Left lung (tissue), 10 donors: ENCODE results near the gene PTPRN2. TPM values are rescaled to one million over a fixed set of nuclear protein-coding genes. Genes with fewer than 3 reads are reported as not detected.
"Not testable (repeated sequence)": the region's sequence is repeated elsewhere in the genome, so short reads cannot be mapped to it uniquely, and the experiment has no call there.

Experiments
- ATAC-seq: fragments of 200-7000 bp; cut with Tn5 transposase; one replicate; pipeline ENCODE4 v1.9.1; 2020; ENCODE audit warnings: moderate library complexity
- DNase-seq, 4 donors: peaks; one replicate each; pipeline ENCODE4 v3.0.0-alpha.2; 2013 to 2020
- H3K27ac ChIP-seq, 2 donors: fragments of 200-600 bp; sonication (generic) in 1 of 2; one replicate each; pipeline versions ENCODE4 v1.5.0 to v1.8.0; 2020 to 2021
- H3K27me3 ChIP-seq, 2 donors: fragments of 200-600 bp; sonication (generic) in 1 of 2; one replicate each; pipeline versions ENCODE4 v1.5.0 to v1.8.0; 2020 to 2021
- H3K36me3 ChIP-seq, 2 donors: fragments of 200-600 bp; sonication (generic) in 1 of 2; one replicate each; pipeline versions ENCODE4 v1.5.0 to v1.8.0; 2020 to 2021
- H3K4me1 ChIP-seq, 2 donors: fragments of 200-600 bp; one replicate each; pipeline ENCODE4 v1.8.0; 2021
- H3K4me3 ChIP-seq, 2 donors: fragments of 200-600 bp; sonication (generic) in 1 of 2; one replicate each; pipeline versions ENCODE4 v1.5.0 to v1.8.0; 2020 to 2021; ENCODE audit warnings: mild to moderate bottlenecking in 1 of 2
- H3K9me3 ChIP-seq, 2 donors: fragments of 200-600 bp; sonication (generic) in 1 of 2; one replicate each; pipeline versions ENCODE4 v1.5.0 to v1.8.0; 2020 to 2021
- intact Hi-C, 2 donors: fragments of 100-400 bp; cut with DNase I; formaldehyde crosslinking; loops; one replicate each; pipeline versions ENCODE4 v1.11.2 to v1.14.2; 2022
- polyA plus RNA-seq, 6 donors: library from polyadenylated mRNA; unstranded; fragments of 120-200 nt; gene quantifications; one replicate each; pipeline ENCODE4 v1.2.1, GENCODE V29; 2013; ENCODE audit not compliant: insufficient read length in 6 of 6
- total RNA-seq, 2 donors: library from RNA; stranded (reverse); fragmentation: NEBNext Ultra II Directional; extraction: Animal tissue kit (Norgen Biotek cat#: 25700); gene quantifications; one replicate each; pipeline ENCODE4 v1.2.1, GENCODE V29; 2021
- TF ChIP-seq, protein P1 (sequence below), 2 donors: fragments of 200-600 bp; sonication (generic) in 1 of 2; IDR thresholded peaks; one replicate each; pipeline versions ENCODE4 v1.5.0 to v1.8.0; 2021; ENCODE audit warnings: antibody characterized with exemption in 2 of 2
- donor health status: DM: no; HTN: yes; CAD: no.
- donor health status: DM: no; HTN: no; CAD: no.

PTPRN2 gene
- total and polyA plus RNA-seq, 8 donors: 4.0 to 7.8 (median 6.8) TPM

DNA sequence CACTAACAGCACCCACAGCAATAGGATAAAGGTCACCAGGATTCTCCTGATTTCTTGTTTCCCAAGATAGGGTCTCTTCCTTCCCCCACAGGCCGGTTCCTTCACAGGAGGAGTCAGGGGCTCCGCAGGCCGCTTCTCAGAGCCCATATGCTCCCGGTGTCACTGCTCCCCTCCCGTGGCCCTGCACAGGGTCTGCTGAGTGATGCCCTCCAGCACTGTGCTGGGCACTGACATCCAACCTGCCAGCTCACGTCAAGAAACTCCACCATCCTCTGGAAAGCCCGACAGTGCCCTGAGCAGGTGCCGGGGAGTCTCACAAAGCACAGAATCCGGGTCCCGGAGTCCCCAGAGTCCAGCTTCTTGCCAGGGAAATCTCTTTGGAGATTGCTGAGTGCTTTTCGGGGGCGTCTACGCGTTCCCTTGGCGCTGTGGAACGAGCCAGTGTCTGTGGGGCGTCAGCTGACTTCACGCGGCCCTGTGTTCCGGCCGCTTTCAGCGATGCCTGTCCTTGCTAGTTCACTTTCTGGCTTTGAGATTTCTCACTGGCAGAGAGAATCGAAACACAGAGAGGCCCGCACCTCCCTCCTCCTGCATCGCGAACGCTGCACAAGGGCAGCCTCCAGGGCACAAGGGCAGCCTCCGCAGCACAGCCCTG, 683.3 kb downstream of the PTPRN2 start:
- Histone ChIP-seq H3K27me3 (peaks cover 0 to 10% of the 10 kb centered on the region in 2 donors), H3K4me3 (no peak overlapping the region), H3K9me3 (no peaks in the 10 kb centered on the region), H3K4me1 (no peaks in the 10 kb centered on the region), H3K36me3 (no peaks in the 10 kb centered on the region), H3K27ac (no peak overlapping the region)
- intact Hi-C loops: no loop called here
- TF ChIP-seq, protein P1, sequence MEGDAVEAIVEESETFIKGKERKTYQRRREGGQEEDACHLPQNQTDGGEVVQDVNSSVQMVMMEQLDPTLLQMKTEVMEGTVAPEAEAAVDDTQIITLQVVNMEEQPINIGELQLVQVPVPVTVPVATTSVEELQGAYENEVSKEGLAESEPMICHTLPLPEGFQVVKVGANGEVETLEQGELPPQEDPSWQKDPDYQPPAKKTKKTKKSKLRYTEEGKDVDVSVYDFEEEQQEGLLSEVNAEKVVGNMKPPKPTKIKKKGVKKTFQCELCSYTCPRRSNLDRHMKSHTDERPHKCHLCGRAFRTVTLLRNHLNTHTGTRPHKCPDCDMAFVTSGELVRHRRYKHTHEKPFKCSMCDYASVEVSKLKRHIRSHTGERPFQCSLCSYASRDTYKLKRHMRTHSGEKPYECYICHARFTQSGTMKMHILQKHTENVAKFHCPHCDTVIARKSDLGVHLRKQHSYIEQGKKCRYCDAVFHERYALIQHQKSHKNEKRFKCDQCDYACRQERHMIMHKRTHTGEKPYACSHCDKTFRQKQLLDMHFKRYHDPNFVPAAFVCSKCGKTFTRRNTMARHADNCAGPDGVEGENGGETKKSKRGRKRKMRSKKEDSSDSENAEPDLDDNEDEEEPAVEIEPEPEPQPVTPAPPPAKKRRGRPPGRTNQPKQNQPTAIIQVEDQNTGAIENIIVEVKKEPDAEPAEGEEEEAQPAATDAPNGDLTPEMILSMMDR (IDR thresholded peaks at IDR 0.05): no peak
- ATAC-seq (no peak), DNase-seq (peak in 1 of 4 donors; percentile 64)

DNA sequence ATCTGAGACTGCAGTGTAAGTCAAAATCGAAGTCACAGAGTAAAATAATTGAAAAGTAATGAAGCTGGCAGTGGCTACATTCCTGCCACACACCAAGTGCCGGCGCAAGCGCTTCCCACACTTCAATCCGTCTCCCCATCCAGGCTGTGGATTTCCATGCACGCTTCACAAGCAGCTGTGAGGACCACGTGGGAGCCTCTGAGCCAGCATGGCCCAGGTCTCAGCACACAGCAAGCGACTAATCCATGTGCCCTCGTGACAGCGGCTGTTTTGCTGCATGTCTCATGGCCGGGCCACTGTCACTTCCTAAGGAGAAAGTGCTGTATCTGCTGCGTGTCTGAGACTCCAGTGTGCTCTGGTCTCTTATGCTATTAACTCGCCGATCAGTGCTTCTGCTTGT, 683.9 kb downstream of the PTPRN2 start:
- H3K27ac ChIP-seq: no peak overlapping the region
- peaks cover 0 to 10% of the 10 kb centered on the region in 2 donors for H3K27me3 ChIP-seq
- H3K9me3 ChIP-seq: no peaks in the 10 kb centered on the region
- ATAC-seq: no peak
- intact Hi-C loops: no loop called here
- H3K4me1 ChIP-seq: no peaks in the 10 kb centered on the region
- DNase-seq: peak in 2 of 4 donors; percentile 15 to 43
- TF ChIP-seq, protein P1 (IDR thresholded peaks at IDR 0.05): no peak
- no peaks in the 10 kb centered on the region for H3K36me3 ChIP-seq
- no peak overlapping the region for H3K4me3 ChIP-seq

DNA sequence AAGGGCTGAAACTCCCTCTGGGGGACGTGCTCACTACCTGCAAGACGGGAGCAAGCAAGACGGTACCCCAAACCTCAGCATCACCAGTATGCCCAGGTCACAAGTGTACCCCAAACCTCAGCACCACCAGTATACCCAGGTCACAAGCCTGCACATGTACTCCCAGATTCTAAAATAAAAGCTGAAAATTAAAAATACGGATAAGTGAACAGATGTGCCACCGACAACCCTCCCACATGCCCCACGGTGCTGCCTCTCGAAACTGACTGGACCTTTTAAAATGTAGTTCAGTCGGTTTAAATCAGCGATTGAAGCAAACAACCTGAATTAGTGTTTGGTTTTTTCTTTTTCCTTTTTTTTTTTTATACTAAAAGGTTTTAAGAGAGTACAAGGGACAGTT, 684.3 kb downstream of the PTPRN2 start:
- intact Hi-C loops: no loop called here
- no peaks in the 10 kb centered on the region for H3K36me3 ChIP-seq
- no peaks in the 10 kb centered on the region for H3K4me1 ChIP-seq
- TF ChIP-seq, protein P1 (IDR thresholded peaks at IDR 0.05): no peak
- H3K9me3 ChIP-seq: no peaks in the 10 kb centered on the region
- no peak for ATAC-seq
- no peak overlapping the region for H3K4me3 ChIP-seq
- H3K27ac ChIP-seq: no peak overlapping the region
- DNase-seq: no peak
- peaks cover 0 to 10% of the 10 kb centered on the region in 2 donors for H3K27me3 ChIP-seq

DNA sequence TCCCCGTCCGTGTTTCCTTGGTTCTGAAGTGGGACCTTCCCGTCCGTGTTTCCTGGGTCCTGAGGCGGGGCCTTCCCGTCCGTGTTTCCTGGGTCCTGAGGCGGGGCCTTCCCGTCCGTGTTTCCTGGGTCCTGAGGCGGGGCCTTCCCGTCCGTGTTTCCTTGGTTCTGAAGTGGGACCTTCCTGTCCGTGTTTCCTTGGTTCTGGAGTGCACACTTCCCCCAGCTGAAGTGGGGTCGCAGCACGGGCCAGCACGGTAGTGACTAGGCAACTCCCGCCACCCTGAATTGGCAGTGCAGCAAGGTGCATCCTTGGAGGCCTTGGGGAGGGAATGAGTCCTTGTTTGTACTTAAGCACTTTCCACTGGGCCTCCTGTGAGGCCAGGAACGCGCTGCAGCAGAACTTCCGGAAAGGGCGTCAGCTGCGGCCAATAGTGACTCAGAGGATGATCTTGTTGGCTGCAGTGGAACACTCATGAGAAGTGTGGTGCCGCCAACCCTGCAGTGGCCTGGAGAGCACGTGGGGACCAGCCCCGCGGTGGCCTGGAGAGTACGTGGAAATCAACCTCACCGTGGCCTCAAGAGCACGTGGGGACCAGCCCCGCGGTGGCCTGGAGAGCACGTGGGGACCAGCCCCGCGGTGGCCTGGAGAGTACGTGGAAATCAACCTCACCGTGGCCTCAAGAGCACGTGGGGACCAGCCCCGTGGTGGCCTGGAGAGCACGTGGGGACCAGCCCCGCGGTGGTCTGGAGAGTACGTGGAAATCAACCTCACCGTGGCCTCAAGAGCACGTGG, 685.6 kb downstream of the PTPRN2 start:
- H3K36me3 ChIP-seq, H3K9me3 ChIP-seq, H3K4me3 ChIP-seq, H3K4me1 ChIP-seq, H3K27ac ChIP-seq, ATAC-seq, intact Hi-C loops, H3K27me3 ChIP-seq: not testable (repeated sequence)
- peak in 1 of 4 donors; percentile 55 for DNase-seq

DNA sequence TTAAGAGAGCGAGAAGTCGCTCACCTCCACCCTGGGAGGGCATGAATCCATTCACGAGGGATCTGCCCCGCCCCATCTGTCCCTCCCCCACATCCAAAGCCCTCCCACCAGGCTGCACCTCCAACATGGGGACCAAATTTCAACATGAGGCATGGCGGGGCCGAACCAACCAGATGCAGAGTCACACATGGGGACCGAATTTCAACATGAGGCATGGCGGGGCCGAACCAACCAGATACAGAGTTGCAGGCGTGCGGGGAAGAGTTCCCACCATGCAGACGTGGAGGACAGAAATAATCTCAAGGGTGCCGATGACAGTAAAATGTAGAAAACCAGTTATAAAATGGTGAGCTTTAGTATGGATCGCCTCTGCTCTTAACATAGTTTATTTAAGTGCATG, 686.5 kb downstream of the PTPRN2 start:
- Histone ChIP-seq H3K27me3 (peaks cover 0 to 15% of the 10 kb centered on the region in 2 donors), H3K9me3 (no peaks in the 10 kb centered on the region), H3K36me3 (no peaks in the 10 kb centered on the region), H3K4me1 (no peaks in the 10 kb centered on the region), H3K27ac (no peak overlapping the region), H3K4me3 (no peak overlapping the region)
- TF ChIP-seq, protein P1 (IDR thresholded peaks at IDR 0.05): no peak
- DNase-seq (peak in 1 of 4 donors; percentile 61), ATAC-seq (no peak)
- intact Hi-C loops: no loop called here
